H54 (cell line): Measurements from ENCODE around the gene ARID5B.
A peak's percentile ranks its signal among the peaks of the same experiment; 100 is the strongest.

Experiments used
- DNase-seq: peaks from one replicate; pipeline ENCODE4 v3.0.0; 2011; ENCODE audit warnings: low spot score, mixed read lengths; ENCODE audit not compliant: insufficient read length
- FAIRE-seq: peaks from 3 replicates; lab custom pipeline; 2011; peaks lifted over from hg19 to GRCh38; lab: Jason Lieb, UNC
- POLR2A ChIP-seq: IDR thresholded peaks from 2 replicates; pipeline ENCODE4 v1.6.1; 2011; ENCODE audit warnings: low read depth, mild to moderate bottlenecking, low read length

ARID5B gene

GRCh38 chr10:62037890-62038608 lies 136.6 kb downstream of the ARID5B start:
- DNase-seq (no peak), FAIRE-seq (no peak)
- no peak for TF ChIP-seq POLR2A

GRCh38 chr10:62038609-62039190 lies 137.2 kb downstream of the ARID5B start:
- no peak for TF ChIP-seq POLR2A
- DNase-seq (peak; percentile 38), FAIRE-seq (peak; percentile 94)

GRCh38 chr10:62039954-62040353 lies 138.5 kb downstream of the ARID5B start:
- DNase-seq, result no peak
- TF ChIP-seq POLR2A, result no peak
- no peak for FAIRE-seq

- no peak for FAIRE-seq
- DNase-seq, result no peak
- TF ChIP-seq POLR2A, result no peak
Measured at GRCh38 chr10:62040881-62041280, 139.4 kb downstream of the ARID5B start.

GRCh38 chr10:62043421-62044021 lies 142.0 kb downstream of the ARID5B start:
- DNase-seq (no peak), FAIRE-seq (no peak)
- no peak for TF ChIP-seq POLR2A

- FAIRE-seq (no peak), DNase-seq (no peak)
- no peak for TF ChIP-seq POLR2A
Measured at GRCh38 chr10:62044566-62044965, 143.1 kb downstream of the ARID5B start.

GRCh38 chr10:62045765-62046521 lies 144.4 kb downstream of the ARID5B start:
- no peak for TF ChIP-seq POLR2A
- FAIRE-seq, result peak; percentile 55
- no peak for DNase-seq

- DNase-seq, result no peak
- no peak for TF ChIP-seq POLR2A
- peak; percentile 11 for FAIRE-seq
Measured at GRCh38 chr10:62046522-62047227, 145.2 kb downstream of the ARID5B start.

GRCh38 chr10:62047228-62047892 lies 145.9 kb downstream of the ARID5B start:
- no peak for DNase-seq
- FAIRE-seq, result no peak
- TF ChIP-seq POLR2A, result no peak

GRCh38 chr10:62047960-62048383 lies 146.5 kb downstream of the ARID5B start:
- TF ChIP-seq POLR2A, result no peak
- no peak for DNase-seq
- no peak for FAIRE-seq

- DNase-seq, result no peak
- FAIRE-seq, result no peak
- no peak for TF ChIP-seq POLR2A
Measured at GRCh38 chr10:62048470-62048869, 147.0 kb downstream of the ARID5B start.

GRCh38 chr10:62048919-62049623 lies 147.6 kb downstream of the ARID5B start:
- TF ChIP-seq POLR2A, result peak; percentile 74
- peak; percentile 99 for FAIRE-seq
- DNase-seq, result peak; percentile 74
